ENCODE data around the gene UBD. TPM values are rescaled to one million over a fixed set of nuclear protein-coding genes. Genes with fewer than 3 reads are reported as not detected.

Gene UBD
- total RNA-seq, 1 experiment from 2014 or later = not detected

GRCh38 chr6:29561606-29562181 lies 2.2 kb upstream of the UBD start:
- Histone ChIP-seq H3K9me3 (ENCODE audit: control insufficient read depth in 1 of 2, insufficient read depth in 1 of 2, low read depth in 1 of 2, low read length in 2 of 2) (no peaks in the 10 kb centered on the region), H3K9ac (ENCODE audit: low read length) (no peak overlapping the region), H3K4me1 (ENCODE audit: control insufficient read depth in 1 of 2, insufficient read depth in 2 of 2, low read length in 2 of 2) (no peaks in the 10 kb centered on the region), H4K20me1 (ENCODE audit: insufficient read depth) (no peaks in the 10 kb centered on the region), H3K36me3 (ENCODE audit: control insufficient read depth in 1 of 2, insufficient read depth in 2 of 2, low read length in 2 of 2) (no peaks in the 10 kb centered on the region), H3K27me3 (ENCODE audit: insufficient read depth, low read length) (no peaks in the 10 kb centered on the region), H3K79me2 (ENCODE audit: insufficient read depth, low read length) (no peaks in the 10 kb centered on the region), H3K9me2 (ENCODE audit: insufficient read depth) (no peaks in the 10 kb centered on the region), H3K27ac (ENCODE audit: low read depth, low read length) (no peak overlapping the region), H3K4me3 (replicated peaks in 1 of 2; ENCODE audit: low read depth in 1 of 2, low read length in 2 of 2) (no peak overlapping the region), H3K4me2 (ENCODE audit: low read length) (no peak overlapping the region), H2AFZ (ENCODE audit: low read depth, low read length, poor library complexity, severe bottlenecking) (no peak overlapping the region)
- ChIA-PET RAD21 (ENCODE audit: low non-redundant PET in 1 of 2, low total read pairs in 2 of 2, uncharacterized antibody in 2 of 2, unreplicated experiment in 2 of 2) (no interaction called here), POLR2A (no interaction called here), CTCF (no interaction called here)
- TF ChIP-seq ZNF274 (IDR thresholded peaks at IDR 0.05; ENCODE audit: low read depth, low read length) (no peak), TCF7L2 (IDR thresholded peaks at IDR 0.05; ENCODE audit: borderline replicate concordance, extremely low read depth, insufficient read depth, insufficient read length) (no peak), CBX3 (IDR thresholded peaks at IDR 0.05; ENCODE audit: low read depth) (no peak), ZBTB33 (IDR thresholded peaks at IDR 0.05; ENCODE audit: extremely low read depth, insufficient replicate concordance, low read length) (no peak), POLR2AphosphoS5 (IDR thresholded peaks at IDR 0.05; ENCODE audit: low read depth, low read length) (no peak)
- TF ChIP-seq, protein P1, sequence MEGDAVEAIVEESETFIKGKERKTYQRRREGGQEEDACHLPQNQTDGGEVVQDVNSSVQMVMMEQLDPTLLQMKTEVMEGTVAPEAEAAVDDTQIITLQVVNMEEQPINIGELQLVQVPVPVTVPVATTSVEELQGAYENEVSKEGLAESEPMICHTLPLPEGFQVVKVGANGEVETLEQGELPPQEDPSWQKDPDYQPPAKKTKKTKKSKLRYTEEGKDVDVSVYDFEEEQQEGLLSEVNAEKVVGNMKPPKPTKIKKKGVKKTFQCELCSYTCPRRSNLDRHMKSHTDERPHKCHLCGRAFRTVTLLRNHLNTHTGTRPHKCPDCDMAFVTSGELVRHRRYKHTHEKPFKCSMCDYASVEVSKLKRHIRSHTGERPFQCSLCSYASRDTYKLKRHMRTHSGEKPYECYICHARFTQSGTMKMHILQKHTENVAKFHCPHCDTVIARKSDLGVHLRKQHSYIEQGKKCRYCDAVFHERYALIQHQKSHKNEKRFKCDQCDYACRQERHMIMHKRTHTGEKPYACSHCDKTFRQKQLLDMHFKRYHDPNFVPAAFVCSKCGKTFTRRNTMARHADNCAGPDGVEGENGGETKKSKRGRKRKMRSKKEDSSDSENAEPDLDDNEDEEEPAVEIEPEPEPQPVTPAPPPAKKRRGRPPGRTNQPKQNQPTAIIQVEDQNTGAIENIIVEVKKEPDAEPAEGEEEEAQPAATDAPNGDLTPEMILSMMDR (IDR thresholded peaks at IDR 0.05 in 2 of 3, conservative IDR thresholded peaks at IDR 0.05 in 1 of 3; ENCODE audit: borderline replicate concordance in 1 of 3, insufficient read depth in 1 of 3, low read depth in 2 of 3, low read length in 2 of 3) = no peak
- no peak for DNase-seq (ENCODE audit: low read depth, low spot score)
- no TSS peak for BruUV-seq (replicated peaks)
- no peak for ATAC-seq
- intact Hi-C loops (cut with micrococcal nuclease) = no loop called here

Measured in HCT116 (cell line).